COLO668 (cell line): ENCODE measurements around the gene MYO16.

Source experiments
- DNase-seq: peaks from one replicate; lab custom pipeline; 2025; ENCODE audit not compliant: unreplicated experiment; lab: John Stamatoyannopoulos, UW

MYO16 gene

DNA sequence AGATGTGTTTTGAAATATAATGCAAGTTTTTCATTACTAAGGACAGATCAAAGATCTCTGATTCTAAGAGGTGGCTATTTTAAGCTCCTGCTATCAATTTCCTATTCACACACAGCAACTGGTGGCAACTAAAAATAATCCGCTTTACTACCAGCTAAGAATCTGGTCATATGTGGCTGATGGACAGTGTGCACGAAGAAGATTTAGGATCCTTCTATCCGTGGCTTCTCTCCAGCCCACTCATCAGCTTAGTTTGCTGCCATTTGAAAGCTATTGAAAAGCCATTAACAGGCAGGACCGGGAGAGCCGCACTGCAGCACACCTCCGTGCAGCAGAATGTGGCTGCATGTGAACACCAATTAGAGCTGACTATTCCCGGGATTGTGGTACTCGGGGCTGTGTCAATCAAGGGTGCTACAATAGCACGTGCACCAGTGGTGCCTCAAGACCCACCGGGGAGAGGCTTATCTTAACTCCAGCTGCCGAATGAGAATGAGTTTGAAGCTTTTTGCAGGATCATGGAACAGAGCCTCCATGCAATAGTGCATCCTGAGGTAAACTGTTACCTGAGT lies at the start of gene MYO16:
MYO16 (plus strand) TSS at position 431 of the 572 bp plus-strand sequence. CDS start 234 bp downstream, outside the sequence.
- no peak for DNase-seq

DNA sequence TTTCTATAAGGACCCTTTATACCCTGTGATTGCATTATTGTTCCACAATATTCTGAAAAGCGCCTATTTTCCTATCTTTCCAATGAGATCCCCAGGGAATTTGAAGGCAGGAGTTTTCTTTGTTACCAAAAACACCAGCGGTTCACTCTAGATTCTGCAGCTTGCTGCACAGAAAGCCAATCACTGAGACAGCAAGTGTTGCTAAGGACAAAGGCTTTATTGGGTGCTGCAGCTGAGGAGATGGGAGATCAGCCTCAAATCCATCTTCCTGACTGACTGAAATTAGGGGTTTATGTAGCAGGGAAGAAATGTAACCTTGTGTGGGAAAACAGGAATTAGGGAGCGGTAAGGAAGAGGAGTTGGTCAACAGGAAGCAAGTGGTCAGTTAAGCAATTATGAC lies 42.6 kb upstream of the MYO16 start:
- no peak for DNase-seq

DNA sequence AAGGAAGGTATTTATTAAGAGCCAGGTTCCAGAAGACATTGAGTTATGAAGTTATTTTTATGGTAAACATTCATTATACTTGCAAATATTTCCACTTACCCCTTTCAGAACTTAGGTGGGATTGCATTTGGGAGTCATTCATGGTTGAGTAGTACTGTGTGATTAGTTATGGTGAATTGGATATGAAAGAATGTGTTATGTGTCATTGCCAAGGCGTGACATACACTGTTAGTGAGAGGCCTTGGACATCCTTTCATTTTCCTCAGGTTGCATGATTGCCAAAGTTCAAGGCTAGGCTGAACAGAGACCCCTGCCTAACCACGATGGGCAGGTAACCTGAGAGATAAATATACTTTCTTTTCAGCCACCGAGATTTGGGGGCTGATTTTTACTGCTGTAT lies 40.9 kb upstream of the MYO16 start:
- DNase-seq, result no peak

DNA sequence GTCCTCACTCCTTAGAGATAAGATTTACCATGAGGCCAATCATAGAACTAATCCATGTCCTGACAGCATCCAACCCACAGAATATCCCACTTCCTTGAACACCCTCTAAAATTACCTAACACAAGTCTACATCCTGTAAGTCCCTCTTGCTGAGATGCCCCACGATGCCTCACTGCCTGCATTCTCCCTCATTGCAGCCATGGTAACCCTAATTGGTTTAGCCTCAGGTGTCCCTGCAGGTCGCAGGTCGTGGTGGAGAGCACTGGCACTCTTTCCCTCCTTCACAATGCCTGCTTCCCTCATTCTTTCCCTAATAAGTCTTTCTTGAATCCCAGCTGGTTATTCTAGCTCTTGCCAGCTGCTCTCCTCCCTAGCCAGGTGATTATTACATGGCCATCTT lies 35.3 kb upstream of the MYO16 start:
- no peak for DNase-seq

DNA sequence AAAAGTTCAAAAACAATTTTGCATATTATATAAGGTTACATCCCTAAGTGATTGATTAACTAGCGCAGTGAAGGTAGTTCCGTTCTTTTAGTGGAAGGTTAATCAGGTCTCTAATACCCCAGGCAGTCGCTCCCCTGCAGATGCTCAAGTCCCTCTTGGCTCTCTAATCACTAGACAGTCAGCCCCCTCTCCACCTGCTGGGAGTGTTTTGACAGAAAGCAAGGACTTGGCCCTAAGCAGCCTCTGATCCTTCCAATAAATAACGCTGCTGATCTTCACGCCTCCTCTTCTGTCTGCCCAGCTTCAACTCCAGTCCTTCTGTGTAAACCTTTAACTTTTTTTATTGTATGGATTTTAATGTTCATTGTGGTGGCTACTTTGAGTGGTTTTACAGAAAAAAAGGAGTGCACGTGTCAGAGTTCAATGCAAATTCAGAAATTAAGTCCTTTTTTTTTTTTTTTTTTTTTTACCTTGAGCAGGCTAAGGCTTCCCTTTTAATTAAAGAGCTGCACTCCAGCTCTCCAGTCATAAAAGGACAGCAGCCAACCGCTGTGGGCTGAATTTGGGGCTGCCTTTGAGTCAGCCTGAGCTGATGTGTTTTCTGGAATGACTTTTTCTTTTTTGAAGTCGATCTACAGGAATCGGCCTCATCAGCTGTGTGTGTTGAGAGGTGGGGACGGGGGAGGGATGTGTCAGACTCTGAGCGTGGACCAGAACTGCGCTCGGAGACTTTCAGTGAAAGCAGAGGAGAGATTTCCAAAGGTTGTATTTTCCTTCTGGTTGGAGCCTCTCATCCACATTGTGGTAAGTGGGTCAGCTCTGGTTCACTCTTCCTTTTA lies 33.8 kb upstream of the MYO16 start:
- DNase-seq, result no peak

DNA sequence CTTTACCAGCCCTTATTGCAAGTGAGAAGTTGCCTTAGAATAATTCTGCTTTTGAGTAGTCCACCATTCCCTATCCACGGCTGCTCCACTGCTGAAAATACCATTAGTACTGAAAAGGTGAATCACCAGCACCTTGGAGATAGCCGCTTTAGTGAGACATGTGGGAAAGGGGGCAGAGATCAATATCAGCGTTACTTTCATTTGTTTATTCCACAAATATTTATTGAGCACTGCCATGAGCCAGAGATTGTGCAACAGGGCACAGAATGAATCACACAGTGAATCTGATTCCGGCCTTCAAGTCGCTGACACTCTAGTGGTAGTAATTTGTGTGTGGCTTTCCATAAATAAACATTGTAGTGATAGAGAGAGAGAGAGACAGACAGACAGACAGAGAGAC lies 31.5 kb upstream of the MYO16 start:
- DNase-seq, result no peak

DNA sequence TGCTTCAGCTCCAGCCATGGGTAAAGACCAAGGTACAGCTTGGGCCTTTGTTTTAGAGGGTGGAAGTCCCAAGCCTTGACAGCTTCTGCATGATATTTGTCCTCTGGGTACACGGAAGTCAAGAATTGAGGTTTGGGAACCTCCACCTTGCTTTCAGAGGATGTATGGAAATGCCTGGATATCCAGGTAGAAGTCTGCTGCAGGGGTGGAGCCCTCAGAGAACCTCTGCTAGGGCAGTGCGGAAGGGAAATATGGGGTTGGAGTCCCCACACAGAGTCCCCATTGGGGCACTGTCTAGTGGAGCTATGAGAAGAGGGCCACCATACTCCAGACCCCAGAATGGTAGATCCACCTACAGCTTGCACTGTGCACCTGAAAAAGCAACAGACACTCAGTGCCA lies 23.0 kb upstream of the MYO16 start:
- no peak for DNase-seq

DNA sequence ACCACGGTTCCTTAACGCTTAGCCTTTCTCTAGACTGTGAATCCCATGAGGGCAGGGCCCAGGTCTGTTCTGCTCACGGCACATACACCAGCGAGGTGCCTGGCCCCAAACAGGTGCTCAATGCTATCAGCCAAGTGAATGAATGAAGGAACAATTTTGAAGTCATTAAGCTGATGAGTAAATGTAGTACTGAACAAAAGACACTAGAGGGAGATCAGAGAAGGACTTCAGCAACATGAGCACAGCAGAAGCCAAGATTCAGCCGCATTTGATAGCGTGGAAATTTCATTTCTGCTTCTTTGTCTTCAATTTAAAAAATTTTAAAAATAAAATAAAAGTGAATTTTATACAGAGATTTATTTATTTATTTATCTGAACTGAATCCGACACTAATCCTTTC lies 20.1 kb upstream of the MYO16 start:
- DNase-seq, result no peak

DNA sequence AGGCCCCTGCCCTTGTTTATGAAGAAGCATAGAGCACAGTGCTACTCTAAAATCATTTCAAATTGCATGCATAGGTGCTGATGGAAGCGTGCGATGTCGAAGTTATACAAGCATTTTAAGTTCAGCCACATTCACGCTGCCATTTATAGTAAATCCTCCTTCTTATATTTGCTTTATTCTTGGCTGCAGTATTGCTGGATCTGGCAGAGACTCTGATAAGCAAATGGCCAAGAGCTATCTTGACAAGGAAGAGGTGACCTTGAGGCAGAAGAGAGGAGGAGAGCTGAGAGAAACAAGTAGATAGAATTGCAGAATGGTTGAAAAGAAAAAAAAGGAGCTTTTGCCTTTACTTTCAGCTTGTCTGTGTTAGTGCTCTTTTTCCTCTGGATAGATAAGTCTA lies 18.9 kb upstream of the MYO16 start:
- no peak for DNase-seq

DNA sequence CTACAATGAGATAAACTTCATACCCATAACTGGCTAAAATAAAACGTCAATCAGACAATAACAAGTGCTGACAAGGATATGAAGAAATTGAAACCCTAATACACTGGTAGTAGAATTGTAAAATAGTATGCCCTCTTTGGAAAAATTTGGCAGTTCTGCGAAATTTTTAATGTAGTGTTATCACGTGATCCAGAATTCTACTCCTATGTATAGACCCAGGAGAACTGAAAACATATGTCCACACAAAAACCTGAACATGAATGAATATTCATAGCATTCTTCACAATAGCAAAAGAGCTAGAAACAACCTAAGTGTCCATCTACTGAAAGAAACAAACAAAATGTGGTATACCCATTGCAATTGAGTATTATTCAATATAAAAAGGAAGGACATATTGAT lies 14.2 kb upstream of the MYO16 start:
- DNase-seq, result no peak

DNA sequence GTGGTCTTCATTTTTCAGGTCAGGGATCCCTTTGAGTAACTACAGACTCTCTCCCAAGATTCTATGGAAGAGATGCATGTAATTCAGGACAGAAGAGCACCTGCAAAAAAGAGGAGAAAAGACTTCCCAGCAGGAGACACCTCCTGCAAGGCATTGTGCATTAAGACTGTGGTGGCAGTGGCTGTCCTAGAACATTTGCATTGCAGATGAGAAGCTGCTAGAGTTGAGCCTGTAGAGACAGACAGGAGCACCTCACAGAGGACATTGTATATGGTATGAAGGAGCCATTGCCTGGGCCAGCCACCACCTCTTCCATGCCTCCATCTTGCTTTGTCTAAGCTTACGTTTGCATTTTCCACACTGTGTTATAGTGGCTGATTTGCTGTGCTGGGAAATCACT lies 11.2 kb upstream of the MYO16 start:
- DNase-seq, result no peak

DNA sequence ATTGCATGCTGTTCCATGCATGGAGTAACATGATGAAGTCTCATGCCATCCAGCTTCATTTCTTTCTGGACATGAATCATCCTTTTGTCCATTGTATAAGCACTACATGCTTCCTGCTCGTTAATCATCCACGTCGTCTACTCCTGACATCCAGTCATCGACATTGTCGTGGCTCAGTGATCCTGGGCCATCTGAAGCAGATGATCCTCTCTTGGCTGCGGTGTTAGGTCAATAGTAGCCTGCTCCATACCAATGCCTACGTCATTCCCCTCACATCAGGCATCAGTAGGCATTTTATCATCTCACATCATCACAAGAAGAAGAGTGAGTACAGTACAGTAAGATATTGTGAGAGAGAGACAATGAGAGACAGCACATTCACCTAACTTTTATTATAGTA lies 7.9 kb upstream of the MYO16 start:
- DNase-seq, result no peak

DNA sequence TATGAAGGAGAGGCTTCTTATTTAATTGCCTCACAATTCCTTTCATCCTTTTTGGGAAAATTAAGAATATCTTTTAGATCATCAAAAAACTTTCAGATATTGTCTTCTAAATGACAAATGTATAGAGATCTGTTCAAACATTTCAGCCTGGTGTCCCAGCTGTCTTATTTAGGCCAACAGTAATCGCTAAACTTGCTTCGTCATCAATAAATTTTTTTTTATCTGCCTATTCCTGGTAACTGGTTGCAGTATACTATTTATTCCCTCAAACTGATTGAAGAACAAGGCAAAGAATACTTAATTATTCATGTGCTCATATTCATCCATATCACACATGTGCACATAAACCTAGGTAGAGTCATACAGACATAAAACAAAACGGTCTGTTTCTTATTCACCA lies 5.3 kb upstream of the MYO16 start:
- no peak for DNase-seq

DNA sequence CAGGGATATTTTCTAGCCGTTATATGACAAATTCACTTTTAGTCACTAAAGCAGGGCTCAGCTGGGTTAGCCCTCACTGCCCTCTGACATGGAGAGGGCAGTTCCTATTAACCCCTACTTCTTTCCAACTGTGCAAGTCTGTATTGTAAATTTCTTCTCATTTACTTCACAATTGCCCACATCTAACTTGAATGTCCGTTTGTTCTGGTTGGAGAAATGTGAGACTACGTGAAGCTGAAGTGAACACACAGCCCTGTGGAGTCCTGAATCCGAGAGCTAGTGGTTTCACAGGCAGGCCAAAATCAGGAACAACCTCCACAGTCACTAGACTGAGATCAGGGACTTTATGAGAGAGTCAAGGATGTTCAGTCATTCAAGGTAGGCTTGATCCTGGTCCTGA lies 4.4 kb upstream of the MYO16 start:
- no peak for DNase-seq

DNA sequence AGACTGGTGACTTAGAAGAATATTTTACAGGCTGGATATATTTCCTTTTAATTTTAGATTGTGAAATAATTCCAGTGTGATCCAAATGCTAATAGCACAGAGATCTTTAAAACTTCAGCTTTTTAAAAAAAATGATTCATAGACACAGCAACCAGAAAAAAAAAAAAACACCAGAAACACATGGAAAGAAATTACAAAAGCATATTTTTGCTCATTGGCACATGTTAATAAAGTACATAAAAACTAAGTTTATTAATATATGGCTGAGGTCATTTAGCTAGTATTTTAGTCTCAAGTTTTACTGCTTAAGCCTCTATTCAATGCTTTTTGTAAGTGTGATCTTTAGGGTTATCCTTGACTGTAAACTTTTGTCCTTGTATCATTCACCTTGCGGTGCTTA lies 577 bp downstream of the MYO16 start:
- DNase-seq, result no peak

DNA sequence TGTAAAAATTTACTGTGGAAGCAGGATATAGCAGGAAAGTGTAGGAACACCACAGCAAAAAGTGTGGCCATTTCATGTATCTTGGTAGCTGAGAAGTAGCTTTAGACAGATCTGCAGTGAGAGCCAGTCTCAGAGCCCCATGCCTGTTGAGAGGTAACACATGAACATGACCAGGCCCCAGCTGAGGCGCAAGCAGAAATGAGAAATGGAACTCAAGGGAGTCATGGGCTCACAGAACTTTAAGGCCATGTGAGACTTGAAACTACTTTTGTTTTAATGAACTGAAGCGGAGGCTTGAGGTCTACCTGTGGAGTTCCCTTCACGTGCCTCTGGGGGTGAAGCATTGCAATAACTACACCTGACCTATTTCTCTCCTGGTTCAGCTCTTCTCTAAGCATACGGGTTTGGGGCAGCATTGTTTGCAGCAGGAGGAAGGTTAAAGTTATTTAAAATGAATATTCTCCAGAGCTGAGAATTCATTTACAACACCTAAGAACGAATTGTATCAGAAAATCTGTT lies 3.3 kb downstream of the MYO16 start:
- DNase-seq, result no peak

DNA sequence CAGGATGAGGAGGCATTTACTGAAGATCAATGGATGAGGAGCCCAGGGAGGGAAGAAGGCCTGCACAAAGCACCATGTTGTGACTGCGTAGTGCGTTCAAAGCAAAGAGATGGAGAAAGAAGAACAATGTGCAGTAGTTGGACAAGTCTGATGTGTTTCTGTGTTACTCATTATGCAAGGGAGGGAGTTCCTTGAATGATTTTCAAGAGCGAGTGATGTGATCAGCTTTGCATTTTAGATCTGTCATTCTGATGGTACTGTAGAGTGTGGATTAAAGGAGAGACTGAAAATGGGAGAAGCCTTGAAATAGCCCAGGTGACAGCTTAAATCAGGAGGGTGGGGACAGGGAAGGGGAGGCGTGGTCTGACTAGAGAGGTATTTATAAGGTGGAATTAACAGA lies 9.5 kb downstream of the MYO16 start:
- no peak for DNase-seq

DNA sequence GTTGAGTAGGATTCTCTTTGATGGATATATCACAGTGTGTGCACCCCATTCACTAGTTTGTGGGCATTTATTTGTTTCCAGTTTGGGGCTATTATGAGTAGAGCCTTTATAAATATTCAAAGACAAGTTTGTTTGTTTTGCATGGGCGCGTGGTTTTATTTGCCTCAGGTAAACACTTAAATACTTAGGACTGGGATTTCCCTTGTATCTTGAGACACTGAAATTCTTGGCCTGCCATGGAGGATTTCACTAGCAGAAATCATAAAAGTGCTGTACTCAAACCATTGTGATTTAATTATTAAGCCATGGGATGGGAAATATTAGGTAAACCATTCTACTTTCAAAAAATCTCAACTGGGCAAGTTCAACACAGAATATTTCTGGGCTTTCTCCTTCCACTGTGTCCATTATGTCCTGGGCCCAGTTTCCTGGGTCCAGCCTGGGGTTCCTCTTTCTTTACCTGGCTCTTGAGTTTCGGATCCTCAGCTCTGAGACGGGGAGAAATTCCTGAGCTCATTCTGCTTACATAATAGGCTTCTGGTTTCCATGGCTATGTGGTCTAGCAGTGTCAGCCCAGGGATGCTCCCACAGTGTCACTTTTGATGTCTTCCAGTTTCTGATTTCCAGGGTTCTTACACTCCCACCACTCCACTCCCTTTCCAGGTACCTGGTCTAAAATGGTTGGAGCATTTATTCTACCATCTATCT lies 14.4 kb downstream of the MYO16 start:
- DNase-seq, result no peak

DNA sequence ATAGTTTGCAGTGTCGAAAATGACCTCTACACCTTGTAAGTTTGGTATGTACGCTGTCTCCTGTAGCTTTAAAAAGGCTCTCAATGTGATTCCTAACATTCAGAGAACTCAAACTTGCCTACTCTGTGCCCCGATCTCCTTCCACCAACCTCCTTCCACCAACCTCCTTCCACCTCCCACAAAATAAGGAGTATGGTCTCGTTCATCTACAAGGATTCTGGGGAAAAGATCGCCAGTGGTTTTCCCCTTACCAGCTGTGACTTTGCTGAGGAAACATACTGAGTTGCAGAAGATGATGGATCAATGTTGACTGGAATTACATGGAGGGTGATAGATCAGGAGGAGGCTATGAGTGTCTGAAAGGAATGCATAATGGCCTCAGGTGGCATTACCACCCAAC lies 16.0 kb downstream of the MYO16 start:
- DNase-seq, result no peak

DNA sequence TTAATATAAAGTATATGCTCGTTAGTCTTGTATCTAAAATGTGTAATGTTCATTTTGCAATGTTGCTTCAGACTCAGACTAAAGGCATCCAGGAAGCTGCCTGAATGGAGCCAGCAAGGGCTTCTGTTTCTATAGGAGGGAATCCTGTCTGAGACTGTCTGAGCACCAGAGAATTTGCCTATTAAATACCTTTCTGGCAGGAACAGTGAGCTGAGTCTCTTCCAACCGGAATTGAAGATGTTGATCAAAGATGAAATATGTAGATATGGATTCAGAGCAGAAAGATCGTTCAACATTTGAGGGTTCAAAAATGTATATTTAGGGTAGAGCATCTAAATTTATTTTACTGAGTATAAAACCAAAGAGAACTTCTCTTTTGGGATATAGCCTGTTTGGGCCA lies 20.9 kb downstream of the MYO16 start:
- DNase-seq, result no peak

DNA sequence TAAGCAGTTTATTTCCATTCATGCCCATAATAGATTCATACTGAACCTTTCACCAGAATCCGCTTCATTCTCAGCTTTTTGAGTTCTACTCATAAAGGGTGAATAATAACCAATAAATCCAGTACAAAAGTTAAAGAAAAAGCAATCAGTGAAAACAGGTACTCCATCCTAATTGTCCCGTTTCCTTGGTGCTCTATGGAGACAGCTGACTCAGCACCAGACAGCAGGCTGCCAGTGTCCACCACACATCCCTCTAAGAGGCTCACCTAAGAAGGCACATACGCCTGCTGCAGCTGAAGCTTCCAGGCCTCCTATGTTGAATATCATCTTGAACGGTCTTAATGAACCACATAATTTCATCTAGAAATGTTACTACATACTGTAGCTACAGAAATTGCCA lies 27.3 kb downstream of the MYO16 start:
- DNase-seq, result no peak

DNA sequence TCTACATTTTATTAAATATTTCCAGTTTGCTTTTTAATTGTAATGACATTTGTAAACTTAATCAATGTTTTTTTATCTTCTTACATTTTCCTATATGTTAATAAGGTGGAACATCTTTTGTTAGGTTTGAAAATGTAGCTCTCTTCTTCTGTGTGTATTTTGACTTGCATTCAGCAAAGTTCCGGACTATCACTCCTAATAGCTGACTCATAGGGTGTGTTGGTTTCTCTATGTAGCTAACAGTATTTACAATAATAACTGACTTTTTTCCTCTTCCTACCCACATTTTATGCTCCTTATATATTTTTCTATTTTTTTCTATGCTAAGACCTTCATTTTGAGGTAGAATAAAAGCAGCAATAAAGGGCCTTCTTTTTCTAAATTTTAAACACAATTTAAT lies 28.1 kb downstream of the MYO16 start:
- DNase-seq, result no peak
